HEK293T (cell line): ENCODE results near the gene PFN1.

Experiments used
- ARNT ChIP-seq: fragments of 450-650 bp; IDR thresholded peaks from 2 replicates; pipeline ENCODE4 v1.6.1; 2017; ENCODE audit warnings: mild to moderate bottlenecking
- BHLHE40 ChIP-seq: fragments of 450-650 bp; IDR thresholded peaks from 2 replicates; pipeline ENCODE4 v1.6.1; 2016; ENCODE audit warnings: mild to moderate bottlenecking, moderate library complexity, borderline replicate concordance
- CTBP1 ChIP-seq: fragments of 450-650 bp; IDR thresholded peaks from 2 replicates; pipeline ENCODE4 v1.6.1; 2016; ENCODE audit warnings: borderline replicate concordance
- ELF4 ChIP-seq: fragments of 450-650 bp; IDR thresholded peaks from 2 replicates; pipeline ENCODE4 v1.6.1; 2017; ENCODE audit warnings: antibody characterized with exemption
- FOXA1 ChIP-seq: fragments of 450-650 bp; IDR thresholded peaks from 2 replicates; pipeline ENCODE4 v1.6.1; 2016; ENCODE audit warnings: mild to moderate bottlenecking
- FOXM1 ChIP-seq: fragments of 450-650 bp; IDR thresholded peaks from 2 replicates; pipeline ENCODE4 v1.6.1; 2017; ENCODE audit warnings: mild to moderate bottlenecking, borderline replicate concordance
- HDGF ChIP-seq: fragments of 450-650 bp; IDR thresholded peaks from 2 replicates; pipeline ENCODE4 v1.6.1; 2017; ENCODE audit warnings: antibody characterized with exemption, borderline replicate concordance
- L3MBTL2 ChIP-seq: fragments of 450-650 bp; conservative IDR thresholded peaks from 2 replicates; pipeline ENCODE4 v1.6.1; 2016; ENCODE audit warnings: mild to moderate bottlenecking
- LEF1 ChIP-seq: fragments of 450-650 bp; IDR thresholded peaks from 2 replicates; pipeline ENCODE4 v1.6.1; 2017; ENCODE audit warnings: mild to moderate bottlenecking, borderline replicate concordance
- SP1 ChIP-seq: fragments of 450-650 bp; IDR thresholded peaks from 2 replicates; pipeline ENCODE4 v1.6.1; 2017
- SUZ12 ChIP-seq: fragments of 450-650 bp; IDR thresholded peaks from 2 replicates; pipeline ENCODE4 v1.6.1; 2016; ENCODE audit warnings: mild to moderate bottlenecking
- TARDBP ChIP-seq: fragments of 450-650 bp; IDR thresholded peaks from 2 replicates; pipeline ENCODE4 v1.6.1; 2016

- TF ChIP-seq SP1: no peak
- no peak for TF ChIP-seq BHLHE40
- no peak for TF ChIP-seq TARDBP
- no peak for TF ChIP-seq ELF4
- TF ChIP-seq CTBP1: no peak
- TF ChIP-seq ARNT: no peak
- no peak for TF ChIP-seq LEF1
- TF ChIP-seq SUZ12: no peak
- no peak for TF ChIP-seq FOXA1
- no peak for TF ChIP-seq HDGF
- no peak for TF ChIP-seq FOXM1
- no peak for TF ChIP-seq L3MBTL2
These were observed 16.4 kb downstream of the PFN1 start, which contains the start of gene GP1BA for GRCh38 chr17:4931963-4932362.
